Esophagus muscularis mucosa (tissue), 4 donors: ENCODE measurements around the gene ATXN2.

Experiments used
- EP300 ChIP-seq: sonication (generic); formaldehyde crosslinking; IDR thresholded peaks from one replicate; pipeline ENCODE4 v1.6.1; 2017; ENCODE audit warnings: antibody characterized with exemption
- POLR2A ChIP-seq: fragments of 450-650 bp; IDR thresholded peaks from one replicate; pipeline ENCODE4 v1.6.1; 2017; ENCODE audit warnings: antibody characterized with exemption, moderate library complexity, mild to moderate bottlenecking, low read depth
- TF ChIP-seq, protein P1 (sequence below), 3 experiments: fragments of 200-600 bp in 2 of 3; fragments of 450-650 bp in 1 of 3; sonication (generic) in 2 of 3; IDR thresholded peaks; one replicate each; pipeline ENCODE4 v1.5.1; 2017 to 2019; ENCODE audit warnings: antibody characterized with exemption in 3 of 3, mild to moderate bottlenecking in 2 of 3, moderate library complexity in 1 of 3

DNA sequence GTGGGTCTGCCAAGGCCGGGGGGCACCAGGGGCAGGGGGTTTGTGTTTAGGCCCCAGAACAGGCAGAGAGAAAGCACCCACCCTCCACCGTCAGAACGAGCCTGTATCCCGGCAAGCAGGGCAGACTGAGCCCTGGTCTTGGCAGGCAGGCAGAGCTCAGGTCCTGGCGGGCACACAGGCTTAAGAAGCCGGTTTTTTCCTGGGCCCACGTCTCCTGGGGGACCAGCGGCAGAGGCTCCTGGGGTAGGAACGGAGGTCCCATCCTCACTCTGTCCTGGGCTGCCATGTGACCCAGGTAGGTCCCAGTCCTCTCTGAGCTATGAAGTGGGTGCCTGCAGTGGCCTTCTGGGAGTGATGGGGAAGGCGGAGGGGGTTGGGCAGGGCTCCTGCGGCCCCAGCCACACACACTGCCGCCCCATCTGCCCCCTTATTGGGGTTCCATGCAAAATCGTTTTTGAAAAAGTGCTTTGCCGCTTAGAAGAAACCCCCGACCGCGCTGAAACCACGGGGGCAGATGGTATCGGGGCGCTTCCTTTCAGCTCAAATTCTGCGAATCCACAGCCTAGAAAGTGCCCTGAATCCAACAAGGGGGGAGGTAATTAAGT, 169.2 kb downstream of the ATXN2 start:
- TF ChIP-seq, protein P1, sequence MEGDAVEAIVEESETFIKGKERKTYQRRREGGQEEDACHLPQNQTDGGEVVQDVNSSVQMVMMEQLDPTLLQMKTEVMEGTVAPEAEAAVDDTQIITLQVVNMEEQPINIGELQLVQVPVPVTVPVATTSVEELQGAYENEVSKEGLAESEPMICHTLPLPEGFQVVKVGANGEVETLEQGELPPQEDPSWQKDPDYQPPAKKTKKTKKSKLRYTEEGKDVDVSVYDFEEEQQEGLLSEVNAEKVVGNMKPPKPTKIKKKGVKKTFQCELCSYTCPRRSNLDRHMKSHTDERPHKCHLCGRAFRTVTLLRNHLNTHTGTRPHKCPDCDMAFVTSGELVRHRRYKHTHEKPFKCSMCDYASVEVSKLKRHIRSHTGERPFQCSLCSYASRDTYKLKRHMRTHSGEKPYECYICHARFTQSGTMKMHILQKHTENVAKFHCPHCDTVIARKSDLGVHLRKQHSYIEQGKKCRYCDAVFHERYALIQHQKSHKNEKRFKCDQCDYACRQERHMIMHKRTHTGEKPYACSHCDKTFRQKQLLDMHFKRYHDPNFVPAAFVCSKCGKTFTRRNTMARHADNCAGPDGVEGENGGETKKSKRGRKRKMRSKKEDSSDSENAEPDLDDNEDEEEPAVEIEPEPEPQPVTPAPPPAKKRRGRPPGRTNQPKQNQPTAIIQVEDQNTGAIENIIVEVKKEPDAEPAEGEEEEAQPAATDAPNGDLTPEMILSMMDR (IDR thresholded peaks at IDR 0.05) = no peak
- TF ChIP-seq POLR2A = no peak
- no peak for TF ChIP-seq EP300
